GM03348 (cell line): Measurements from ENCODE around the gene AMIGO2.
"Not testable (repeated sequence)": the region's sequence is repeated elsewhere in the genome, so short reads cannot be mapped to it uniquely, and the experiment has no call there.

Experiments
- DNase-seq: peaks from one replicate; pipeline ENCODE4 v3.0.0; 2012; ENCODE audit warnings: low spot score

Gene AMIGO2

DNA sequence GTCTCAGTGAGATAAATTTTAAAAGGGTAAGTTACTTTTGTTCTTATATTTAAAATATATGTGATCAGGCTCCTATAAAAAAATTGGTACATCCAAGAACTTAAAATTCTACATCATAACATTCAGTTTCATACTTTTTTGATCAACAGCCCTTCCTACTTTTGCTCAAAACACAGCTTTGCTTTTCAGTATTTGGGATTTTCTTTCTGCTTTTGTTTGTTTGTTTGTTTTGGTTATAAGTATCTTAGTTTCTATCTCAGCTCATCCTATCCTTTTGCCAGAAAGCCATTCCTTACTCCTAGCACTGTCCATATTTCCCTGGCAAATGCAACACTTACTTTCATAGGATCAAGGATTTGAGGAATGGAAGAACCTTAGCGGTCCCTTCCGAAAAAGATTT, 5.0 kb downstream of the AMIGO2 start:
- no peak for DNase-seq

DNA sequence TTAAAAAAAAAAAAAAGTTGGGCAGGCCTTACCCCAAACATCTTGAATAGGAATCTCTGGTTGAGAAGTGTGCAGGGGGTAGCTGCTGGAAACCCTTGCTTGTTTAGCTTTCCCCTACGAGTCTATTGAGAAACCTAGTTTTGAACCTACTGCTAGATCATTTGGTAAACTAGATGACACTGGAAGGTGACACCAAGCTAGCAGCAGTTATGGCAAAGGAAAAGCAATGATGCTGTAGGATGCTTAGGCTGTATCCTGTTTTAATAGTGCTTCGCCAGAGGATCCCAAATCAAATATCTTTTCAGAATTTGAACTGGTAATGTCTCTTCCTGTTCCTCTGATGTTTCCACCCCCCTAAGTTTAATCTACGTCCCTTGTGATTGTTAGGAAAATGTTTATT, 5.8 kb downstream of the AMIGO2 start:
- no peak for DNase-seq

DNA sequence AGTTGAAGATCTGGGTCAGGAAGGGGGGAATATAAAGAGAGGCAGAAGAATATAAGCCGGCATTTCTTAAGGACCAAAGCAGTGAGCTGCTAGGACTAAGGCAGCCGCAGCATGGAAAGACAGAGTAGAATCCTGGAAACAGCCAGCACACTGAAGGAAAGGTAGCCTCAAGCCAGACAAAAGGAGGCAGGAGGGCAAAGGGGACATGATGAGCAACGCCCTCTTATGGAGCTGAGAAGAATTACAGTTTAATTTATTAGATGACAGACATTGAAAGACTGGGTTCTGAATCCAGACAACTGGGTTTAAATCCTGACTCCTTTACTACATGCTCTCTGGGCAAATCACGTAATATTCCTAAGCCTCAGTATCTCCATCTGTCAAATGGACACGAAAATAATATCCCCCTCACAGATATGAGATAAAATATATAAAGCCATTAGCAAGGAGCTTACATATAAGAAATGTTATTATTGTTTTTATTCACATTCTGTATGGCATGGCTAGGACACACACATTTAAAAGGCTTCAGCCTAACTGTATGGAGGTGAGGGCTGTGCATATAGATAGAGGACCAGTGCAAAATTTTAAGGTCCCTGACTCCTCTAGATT, 8.4 kb downstream of the AMIGO2 start:
- no peak for DNase-seq

DNA sequence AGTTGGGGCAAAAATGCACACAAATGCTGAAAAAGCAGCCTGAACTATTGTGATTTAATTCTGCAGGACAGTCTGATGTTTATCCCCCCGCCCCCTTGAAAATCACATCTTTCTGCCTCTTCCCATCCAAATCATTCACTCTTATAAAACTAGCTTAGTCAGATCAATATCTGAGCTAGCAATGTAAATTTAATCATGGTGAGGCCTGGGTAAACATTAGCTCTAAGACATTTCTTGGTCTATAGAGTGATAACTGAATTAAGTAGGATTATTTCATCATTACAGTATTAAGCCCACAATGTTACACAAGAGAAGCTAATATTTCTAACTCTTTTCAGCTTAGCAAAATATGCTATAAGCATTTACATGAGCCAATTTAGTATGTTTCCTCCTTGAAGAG, 9.4 kb downstream of the AMIGO2 start:
- no peak for DNase-seq

DNA sequence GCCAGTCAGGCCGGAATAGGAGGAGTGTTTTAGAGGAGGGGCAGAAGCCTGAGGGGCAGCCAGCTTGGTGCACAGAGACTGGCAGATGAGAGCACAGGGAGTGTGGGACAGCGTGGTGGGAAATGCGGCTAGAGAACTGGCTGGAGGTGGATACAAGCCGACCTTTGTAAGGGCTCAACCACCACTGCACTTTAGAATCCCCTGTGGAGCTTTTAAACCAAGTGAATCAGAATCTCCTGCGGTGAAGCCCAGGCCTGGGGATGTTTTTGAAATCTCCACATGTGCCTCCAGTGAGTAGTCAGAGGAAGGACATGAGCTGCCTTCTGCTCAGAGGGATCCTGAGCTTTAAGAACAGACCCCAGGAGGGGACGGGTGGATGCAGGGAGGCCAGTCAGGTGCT, 11.2 kb downstream of the AMIGO2 start:
- no peak for DNase-seq

DNA sequence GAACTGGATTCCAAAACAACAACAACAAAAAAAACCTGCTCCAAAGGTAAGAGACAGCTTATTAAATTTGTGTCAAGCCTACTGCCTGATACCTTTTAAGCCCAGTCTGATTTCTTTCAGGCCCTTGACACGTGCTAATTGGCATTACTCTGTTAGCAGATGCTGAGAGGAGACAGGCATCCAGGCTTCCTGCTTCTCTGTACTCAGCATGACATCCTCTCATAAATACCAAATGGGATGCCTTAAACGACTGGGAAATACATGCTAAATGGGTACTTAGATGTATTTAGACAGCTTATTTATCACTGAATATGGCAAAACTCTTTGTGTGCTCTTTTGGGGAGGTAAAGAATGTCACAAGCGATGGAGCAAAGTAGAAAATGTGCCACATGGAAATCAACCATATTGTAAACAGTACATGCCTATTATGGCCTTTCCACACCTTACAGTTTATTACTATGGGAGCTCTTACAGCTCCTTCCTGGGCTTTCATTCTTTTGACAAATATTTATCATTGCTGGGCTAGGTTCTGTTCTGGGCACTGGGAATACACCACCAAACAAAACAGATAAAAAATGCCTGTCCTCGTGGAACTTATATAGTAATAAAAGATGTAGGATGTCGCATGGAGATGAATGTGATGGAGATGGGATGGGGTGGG, 11.9 kb downstream of the AMIGO2 start:
- no peak for DNase-seq

DNA sequence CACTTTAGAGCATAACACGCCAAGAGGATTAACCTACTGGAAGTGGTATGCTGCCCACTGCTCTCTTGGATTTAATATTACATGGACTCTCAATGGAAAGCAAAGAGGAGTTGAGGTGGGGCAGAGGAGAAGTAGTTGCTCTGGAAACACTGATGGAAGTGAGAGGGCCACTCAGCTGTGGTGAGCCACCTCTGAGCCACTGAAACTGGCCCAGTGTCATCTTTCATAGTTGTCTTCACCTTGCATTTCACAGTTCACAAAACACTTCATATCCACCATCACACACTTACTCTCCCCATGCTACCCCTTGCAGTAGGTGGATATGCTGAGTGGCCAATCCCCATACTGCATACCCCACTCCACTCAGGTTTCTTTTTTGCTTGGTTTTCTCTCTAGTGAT, 12.6 kb downstream of the AMIGO2 start:
- no peak for DNase-seq

DNA sequence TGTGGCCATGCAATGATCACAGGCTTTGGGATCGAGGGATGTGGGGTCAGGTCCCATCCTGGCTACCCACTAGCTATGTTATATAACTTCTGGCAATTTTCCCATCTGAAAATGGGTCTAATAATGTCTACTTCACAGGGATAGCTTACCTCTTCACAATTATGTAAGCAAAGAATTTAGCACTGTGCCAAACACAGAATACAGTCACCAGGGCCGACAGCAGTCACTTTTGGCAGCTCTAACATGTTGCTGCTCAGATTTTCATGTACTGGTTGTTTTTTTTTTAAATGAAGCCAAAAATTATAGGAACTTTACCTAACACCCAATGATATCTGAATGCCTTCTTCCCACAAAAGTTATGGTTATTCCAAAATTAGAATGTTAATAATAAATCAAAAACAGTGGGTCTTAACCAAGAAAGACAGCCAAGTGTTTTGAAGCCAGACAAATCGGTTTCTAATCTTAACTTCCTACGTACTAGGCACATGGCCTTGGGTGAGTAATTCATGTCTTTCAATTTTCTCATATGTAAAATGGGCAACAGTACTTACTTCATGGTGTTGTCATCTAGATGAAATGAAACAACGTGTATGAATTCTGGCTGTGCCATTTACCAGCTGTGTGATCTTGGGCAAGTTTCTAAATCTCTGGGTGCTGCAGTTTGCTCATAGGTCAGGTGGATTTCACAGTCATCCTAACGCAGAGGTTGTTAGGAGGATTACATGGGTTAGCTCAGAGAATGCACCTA, 13.3 kb downstream of the AMIGO2 start:
- peak; percentile 20 for DNase-seq

DNA sequence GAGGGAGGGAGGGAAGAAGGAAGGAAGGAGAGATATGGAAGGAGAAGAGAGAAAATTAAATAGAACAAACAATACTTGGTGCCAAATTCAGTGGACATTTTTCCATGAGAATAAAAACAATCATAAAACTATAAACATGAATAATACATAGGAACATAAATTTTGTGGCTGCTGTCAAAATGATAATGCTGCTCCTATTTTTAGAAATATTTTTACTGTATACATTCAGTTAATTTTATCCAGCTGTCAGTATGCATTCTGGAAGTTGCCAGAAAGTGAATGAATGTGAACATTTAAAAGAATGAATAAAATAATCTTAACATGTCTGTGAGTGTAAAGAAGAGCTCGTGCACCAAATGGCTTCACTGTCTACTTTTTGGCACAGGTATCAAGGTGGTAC, 14.2 kb downstream of the AMIGO2 start:
- DNase-seq = no peak

DNA sequence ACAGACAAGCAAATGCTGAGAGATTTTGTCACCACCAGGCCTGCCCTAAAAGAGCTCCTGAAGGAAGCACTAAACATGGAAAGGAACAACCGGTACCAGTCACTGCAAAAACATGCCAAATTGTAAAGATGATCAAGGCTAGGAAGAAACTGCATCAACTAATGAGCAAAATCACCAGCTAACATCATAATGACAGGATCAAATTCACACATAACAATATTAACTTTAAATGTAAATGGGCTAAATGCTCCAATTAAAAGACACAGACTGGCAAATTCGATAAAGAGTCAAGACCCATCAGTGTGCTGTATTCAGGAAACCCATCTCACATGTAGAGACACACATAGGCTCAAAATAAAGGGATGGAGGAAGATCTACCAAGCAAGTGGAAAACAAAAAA, 21.1 kb downstream of the AMIGO2 start:
- not testable (repeated sequence) for DNase-seq

DNA sequence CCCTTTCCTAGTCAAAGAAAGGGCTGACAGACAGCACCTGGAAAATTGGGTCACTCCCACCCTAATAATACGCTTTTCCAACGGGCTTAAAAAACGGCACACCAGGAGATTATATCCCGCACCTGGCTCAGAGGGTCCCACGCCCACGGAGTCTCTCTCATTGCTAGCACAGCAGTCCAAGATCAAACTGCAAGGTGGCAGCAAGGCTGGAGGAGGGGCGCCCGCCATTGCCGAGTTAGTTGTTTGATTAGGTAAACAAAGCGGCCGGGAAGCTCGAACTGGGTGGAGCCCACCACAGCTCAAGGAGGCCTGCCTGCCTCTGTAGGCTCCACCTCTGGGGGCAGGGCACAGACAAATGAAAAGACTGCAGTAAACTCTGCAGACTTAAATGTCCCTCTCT, 22.8 kb downstream of the AMIGO2 start:
- not testable (repeated sequence) for DNase-seq

DNA sequence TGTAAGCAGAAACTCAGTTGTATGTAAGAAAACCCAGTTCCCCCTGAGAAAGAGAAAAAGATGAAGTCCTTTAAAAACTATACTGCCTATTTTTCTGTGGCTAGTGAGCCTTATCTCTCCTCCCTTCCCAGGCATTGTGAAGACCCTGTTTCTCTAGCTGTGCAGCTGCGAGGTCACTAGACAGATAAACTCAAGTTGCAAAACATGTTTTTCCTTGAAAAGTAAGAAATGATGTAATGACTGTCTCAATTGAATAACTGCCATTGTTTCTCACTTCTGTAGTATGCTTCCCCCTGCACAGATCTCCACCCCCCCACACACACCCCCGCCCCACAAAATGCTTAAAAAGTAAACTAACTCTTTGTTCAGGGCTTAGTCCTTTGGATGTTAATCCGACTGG, 23.9 kb downstream of the AMIGO2 start:
- DNase-seq = not testable (repeated sequence)

DNA sequence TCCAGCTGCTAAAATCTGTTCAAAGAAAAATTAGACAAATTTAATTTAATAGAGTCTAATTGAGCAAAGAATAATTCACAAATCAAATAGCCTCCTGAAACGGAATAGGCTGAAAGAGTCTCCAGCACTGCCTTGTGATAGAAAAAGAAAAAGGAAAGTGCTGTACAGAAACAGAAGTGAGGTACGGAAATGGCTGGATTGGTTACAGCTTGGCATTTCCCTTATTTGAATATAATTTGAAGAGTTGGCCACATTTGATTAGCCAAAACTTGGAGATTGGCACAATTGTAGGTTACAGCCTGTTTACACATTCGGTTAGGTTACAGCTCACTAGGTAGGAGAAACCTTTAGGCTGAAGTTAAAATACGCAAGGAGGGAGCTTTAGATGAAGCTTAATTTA, 25.1 kb downstream of the AMIGO2 start:
- no peak for DNase-seq

DNA sequence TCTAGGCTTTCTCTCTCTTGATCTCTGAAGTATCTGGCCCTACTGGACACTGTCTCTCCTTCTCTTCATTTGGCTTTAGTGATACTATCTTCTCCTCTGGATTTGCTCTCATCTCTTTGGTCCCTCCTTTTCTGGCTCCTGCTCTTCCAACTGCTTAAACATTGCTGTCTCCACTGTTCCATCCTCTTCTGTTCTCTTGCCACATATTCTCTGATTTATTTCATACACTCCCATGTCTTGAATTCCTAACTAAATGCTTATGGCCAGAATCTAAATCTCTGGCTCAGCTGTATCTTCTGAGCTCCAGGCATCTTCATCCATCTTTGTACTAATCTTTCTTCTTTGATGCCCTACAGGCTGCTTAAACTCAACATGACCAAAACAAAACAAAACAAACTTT, 25.8 kb downstream of the AMIGO2 start:
- DNase-seq = no peak

DNA sequence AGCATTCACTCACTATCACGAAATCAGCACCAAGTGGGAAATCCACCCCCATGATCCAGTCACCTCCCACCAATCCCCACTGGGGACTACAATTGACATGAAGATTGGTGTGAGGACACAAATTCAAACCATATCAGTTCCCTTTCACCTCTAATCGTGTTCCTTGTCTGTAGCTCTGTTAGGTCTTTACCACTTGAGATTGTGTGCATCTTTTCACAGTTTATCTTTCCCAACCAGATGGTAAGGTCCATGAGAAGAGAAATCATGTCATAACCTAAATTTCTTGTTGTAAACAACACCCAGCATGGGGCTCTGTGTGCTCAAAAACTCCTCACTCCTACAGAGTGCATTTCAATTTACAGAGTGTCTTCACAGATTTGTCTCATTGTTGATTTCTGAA, 27.5 kb downstream of the AMIGO2 start:
- DNase-seq = no peak

DNA sequence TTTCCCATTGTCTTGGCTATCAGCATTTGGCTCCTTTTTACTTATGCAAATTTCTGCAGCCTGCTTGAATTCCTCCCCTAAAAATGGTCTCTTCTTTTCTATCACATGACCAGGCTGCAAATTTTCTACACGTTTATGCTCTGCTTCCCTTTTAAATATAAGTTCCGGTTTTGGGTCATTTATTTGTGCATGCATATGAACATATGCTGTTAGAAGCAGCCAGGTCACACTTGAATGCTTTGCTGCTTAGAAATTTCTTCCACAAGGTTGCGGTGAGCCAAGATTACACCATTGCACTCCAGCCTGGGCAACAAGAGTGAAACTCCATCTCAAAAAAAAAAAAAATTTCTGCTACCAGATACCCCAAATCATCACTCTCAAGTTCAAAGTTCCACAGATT, 28.5 kb downstream of the AMIGO2 start:
- not testable (repeated sequence) for DNase-seq

DNA sequence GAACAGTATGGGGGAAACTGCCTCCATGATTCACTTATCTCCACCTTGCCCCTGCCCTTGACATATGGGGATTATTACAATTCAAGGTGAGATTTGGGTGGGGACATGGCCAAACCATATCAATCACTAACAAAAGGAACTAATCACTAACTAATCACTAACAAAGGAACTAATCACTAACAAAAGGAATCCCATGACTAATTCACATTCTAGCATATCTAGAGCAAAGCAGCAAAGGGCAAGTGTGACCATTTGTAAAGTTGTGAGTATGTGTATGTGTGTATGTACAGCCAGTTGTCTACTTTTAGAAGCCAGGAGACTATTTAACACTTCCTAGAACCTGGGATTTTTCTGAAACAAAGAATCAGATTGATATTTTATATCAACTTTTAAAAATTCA, 31.2 kb downstream of the AMIGO2 start:
- no peak for DNase-seq

DNA sequence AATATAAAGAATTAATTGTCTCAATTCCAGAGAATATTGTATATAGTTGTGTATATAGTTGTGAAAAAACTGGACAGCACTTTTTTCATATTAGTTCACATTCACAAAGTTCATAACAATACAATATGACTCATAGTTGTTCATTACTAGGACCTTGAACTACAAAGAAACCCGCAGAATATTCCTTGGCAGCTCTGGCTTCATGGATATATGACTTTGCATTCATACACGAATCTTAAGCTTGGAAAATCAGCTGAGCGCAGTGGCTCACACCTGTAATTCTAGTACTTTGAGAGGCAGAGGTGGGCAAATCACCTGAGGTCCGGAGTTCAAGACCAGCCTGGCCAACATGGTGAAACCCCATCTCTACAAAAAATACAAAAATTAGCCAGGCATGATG, 38.4 kb downstream of the AMIGO2 start:
- no peak for DNase-seq

DNA sequence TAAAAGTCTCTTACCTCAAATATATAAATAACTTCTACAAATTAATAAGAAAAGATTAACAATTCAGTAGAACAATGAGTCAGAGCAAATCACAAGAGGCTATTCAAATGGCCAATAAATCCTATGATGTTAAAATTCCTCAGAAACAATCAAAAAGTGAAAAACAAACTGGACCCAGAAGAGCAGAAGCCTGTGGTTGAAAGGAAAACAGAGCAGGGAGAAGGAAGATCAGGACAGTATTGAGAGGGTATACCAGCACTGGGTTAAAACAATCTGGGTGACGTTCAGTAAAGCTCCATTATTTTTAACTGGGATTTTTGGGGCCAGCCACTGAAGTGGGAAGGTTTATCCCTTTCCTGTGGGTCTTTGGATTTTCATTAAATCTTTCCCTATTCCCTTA, 40.0 kb downstream of the AMIGO2 start:
- no peak for DNase-seq

DNA sequence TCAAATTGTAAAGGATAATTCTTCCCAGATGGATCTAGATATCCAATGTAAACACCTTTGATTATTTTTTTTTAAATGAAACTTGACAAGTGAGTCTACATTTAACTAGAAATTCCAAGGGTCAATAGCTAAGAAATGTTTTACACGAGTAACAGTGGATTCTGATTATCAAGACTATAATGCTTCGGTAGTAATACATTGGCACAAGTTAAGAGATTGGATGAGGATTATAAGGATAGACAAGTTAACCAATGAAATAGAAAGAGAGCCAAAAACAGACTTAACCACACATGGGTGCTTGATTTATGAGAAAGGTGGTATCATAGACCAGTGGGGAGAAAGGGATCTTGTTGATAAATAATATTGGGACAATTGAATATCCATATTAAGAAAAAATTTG, 40.7 kb downstream of the AMIGO2 start:
- DNase-seq = no peak

DNA sequence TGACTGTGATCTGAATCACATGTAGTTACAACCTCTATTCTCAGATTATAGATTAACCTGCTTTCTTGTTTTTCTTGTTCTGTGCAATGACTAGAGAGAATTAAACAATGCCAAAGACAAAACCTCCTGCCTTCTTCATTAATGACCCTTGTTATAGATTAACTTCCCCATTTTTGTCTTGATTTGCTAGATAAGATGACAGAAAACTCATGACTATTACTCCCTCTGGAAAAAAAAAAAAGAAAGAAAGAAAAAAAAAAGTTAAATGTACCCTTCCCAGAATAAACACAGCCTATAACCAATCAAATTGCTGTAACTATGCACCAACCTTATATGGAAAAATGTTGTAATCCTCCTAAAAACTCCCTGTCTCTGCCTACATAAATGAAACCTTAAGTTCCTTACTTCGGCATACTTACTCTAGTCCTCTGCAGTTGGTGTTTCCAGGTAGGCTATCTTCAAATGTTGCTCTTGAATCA, 41.5 kb downstream of the AMIGO2 start:
- DNase-seq = no peak

DNA sequence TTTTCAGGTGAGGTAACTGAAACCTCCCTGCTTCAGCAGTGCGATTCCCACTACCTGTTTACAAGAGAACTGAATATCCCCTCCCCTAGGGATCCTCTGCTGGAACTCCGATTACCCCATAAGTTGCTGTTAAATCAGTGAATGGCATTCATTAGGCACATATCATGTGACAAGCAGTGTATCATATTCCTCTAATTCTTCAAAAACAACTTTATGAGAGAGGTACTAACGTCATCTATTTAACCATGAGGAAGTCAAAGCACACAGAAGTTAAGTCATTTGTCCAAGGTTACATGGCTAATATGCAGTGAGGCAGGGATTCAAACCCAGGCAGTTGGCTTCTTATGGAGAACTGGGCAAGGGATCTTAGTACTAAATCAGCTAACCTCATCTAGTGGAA, 44.3 kb downstream of the AMIGO2 start:
- no peak for DNase-seq

DNA sequence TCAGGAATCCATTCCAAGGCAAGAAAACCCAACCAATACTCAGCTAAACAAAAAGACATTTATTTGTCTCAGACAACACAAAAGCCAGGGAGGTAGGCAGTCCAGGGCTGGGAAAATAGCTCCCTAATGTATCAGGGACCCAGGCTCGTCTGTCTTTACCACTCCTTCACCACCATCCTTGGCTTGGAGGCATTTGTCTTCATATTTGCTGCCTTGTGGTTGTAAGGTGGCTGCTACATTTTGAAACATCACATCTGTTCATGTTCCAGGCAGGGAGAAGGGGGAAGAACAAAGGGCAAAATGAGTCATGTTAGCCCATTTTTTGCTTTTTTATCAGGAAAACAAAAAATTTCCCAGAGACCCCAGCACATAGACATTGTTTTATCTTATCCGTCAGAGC, 45.1 kb downstream of the AMIGO2 start:
- peak; percentile 14 for DNase-seq
